ENCODE data around the gene CEP97.

- TF ChIP-seq CTCF (IDR thresholded peaks at IDR 0.05) (no peak), SP1 (CRISPR knock-in tag; conservative IDR thresholded peaks at IDR 0.05) (no peak), HMGXB4 (CRISPR knock-in tag; IDR thresholded peaks at IDR 0.05) (no peak), GTF2I (CRISPR knock-in tag; conservative IDR thresholded peaks at IDR 0.05) (no peak), MAX (CRISPR knock-in tag; IDR thresholded peaks at IDR 0.05) (no peak), IRF1 (CRISPR knock-in tag; IDR thresholded peaks at IDR 0.05) (no peak), ATF1 (CRISPR knock-in tag; IDR thresholded peaks at IDR 0.05) (no peak), RELA (CRISPR knock-in tag; IDR thresholded peaks at IDR 0.05; ENCODE audit: borderline replicate concordance) (no peak), NFYB (CRISPR knock-in tag; conservative IDR thresholded peaks at IDR 0.05; ENCODE audit: low read depth) (no peak), JUN (CRISPR knock-in tag; IDR thresholded peaks at IDR 0.05) (no peak), TP53 (CRISPR knock-in tag; IDR thresholded peaks at IDR 0.05) (no peak)
- TF ChIP-seq, protein P1, sequence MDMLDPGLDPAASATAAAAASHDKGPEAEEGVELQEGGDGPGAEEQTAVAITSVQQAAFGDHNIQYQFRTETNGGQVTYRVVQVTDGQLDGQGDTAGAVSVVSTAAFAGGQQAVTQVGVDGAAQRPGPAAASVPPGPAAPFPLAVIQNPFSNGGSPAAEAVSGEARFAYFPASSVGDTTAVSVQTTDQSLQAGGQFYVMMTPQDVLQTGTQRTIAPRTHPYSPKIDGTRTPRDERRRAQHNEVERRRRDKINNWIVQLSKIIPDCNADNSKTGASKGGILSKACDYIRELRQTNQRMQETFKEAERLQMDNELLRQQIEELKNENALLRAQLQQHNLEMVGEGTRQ (CRISPR knock-in tag; IDR thresholded peaks at IDR 0.05) = no peak
- TF ChIP-seq, protein P2, sequence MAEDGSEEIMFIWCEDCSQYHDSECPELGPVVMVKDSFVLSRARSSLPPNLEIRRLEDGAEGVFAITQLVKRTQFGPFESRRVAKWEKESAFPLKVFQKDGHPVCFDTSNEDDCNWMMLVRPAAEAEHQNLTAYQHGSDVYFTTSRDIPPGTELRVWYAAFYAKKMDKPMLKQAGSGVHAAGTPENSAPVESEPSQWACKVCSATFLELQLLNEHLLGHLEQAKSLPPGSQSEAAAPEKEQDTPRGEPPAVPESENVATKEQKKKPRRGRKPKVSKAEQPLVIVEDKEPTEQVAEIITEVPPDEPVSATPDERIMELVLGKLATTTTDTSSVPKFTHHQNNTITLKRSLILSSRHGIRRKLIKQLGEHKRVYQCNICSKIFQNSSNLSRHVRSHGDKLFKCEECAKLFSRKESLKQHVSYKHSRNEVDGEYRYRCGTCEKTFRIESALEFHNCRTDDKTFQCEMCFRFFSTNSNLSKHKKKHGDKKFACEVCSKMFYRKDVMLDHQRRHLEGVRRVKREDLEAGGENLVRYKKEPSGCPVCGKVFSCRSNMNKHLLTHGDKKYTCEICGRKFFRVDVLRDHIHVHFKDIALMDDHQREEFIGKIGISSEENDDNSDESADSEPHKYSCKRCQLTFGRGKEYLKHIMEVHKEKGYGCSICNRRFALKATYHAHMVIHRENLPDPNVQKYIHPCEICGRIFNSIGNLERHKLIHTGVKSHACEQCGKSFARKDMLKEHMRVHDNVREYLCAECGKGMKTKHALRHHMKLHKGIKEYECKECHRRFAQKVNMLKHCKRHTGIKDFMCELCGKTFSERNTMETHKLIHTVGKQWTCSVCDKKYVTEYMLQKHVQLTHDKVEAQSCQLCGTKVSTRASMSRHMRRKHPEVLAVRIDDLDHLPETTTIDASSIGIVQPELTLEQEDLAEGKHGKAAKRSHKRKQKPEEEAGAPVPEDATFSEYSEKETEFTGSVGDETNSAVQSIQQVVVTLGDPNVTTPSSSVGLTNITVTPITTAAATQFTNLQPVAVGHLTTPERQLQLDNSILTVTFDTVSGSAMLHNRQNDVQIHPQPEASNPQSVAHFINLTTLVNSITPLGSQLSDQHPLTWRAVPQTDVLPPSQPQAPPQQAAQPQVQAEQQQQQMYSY (CRISPR knock-in tag; IDR thresholded peaks at IDR 0.05) = no peak
- TF ChIP-seq, protein P3, sequence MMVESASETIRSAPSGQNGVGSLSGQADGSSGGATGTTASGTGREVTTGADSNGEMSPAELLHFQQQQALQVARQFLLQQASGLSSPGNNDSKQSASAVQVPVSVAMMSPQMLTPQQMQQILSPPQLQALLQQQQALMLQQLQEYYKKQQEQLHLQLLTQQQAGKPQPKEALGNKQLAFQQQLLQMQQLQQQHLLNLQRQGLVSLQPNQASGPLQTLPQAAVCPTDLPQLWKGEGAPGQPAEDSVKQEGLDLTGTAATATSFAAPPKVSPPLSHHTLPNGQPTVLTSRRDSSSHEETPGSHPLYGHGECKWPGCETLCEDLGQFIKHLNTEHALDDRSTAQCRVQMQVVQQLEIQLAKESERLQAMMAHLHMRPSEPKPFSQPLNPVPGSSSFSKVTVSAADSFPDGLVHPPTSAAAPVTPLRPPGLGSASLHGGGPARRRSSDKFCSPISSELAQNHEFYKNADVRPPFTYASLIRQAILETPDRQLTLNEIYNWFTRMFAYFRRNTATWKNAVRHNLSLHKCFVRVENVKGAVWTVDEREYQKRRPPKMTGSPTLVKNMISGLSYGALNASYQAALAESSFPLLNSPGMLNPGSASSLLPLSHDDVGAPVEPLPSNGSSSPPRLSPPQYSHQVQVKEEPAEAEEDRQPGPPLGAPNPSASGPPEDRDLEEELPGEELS (CRISPR knock-in tag; IDR thresholded peaks at IDR 0.05) = no peak
These were observed 93.6 kb downstream of the CEP97 start for GRCh38 chr3:101817992-101818391.

Data from WTC11 (cell line).